GM10847 (cell line): ENCODE measurements around the gene MAP3K7.

ENCODE experiments used
- POLR2A ChIP-seq: IDR thresholded peaks from 2 replicates; pipeline ENCODE4 v1.6.1; 2011; ENCODE audit not compliant: insufficient read length; ENCODE audit errors: extremely low read depth

MAP3K7 gene

GRCh38 chr6:90586836-90587638, at the start of gene MAP3K7:
TSS of gene MAP3K7 (minus strand) at chr6:90587072. CDS start at chr6:90586883, 189 bp downstream.
- peak; percentile 78 for TF ChIP-seq POLR2A

DNA sequence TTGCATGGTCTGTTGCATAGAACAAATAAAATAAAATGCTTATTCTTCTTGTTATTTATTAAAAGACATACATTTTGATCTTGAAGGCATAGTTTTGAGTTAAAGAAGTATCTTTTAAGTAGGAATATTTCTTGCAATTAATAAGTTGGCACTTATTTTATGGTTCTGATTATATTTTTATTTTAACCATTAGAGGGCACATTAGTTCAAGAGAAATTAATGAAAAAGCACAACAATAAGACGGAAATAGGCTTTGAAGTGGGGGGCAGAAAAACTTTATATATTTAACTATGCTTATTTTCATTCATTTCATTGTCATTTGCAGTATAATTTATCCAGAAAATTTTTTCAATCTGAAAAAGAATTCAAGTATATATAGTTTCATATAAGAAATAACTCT, 44.2 kb upstream of the MAP3K7 start:
- TF ChIP-seq POLR2A: no peak

- TF ChIP-seq POLR2A: no peak
Observed at GRCh38 chr6:90621581-90621980, 34.7 kb upstream of the MAP3K7 start.

DNA sequence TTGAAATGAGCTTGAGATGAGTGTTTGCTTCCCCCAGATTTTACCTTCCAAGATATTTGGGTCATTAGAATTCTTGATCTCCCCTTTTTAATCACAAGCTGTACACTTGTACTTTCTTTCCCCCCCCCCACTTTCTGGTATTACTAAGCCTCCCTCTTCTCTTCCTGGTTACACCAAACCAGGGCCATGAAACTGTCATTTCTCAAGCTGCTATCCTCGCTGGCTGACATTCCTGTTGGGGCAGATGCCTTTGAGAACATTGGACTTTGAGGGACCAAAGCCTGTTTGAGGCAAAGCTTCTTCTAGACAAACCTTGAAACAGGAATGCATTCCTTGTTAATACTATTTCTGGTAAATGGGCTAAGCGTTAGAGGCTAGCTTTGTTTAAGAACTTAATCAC, 32.3 kb upstream of the MAP3K7 start:
- TF ChIP-seq POLR2A: no peak

DNA sequence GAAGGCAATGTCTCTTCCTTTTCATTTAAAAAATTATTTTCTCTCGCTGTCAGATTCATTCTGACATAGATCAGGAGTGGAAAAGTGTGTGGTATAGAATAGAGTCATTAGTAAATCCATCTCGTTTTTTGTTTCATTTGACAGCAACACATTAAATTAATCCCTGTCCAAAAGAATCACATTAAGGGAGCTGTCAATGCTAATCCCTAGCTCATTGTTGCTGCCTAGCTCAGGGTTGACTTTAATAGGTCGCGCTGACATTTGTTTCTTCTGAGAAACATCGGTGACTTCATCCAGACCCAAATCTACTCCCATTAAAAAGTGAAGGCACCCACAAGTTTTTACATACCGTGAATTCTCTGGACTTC, 25.4 kb upstream of the MAP3K7 start:
- no peak for TF ChIP-seq POLR2A

GRCh38 chr6:90611543-90612312, 24.9 kb upstream of the MAP3K7 start:
- TF ChIP-seq POLR2A: no peak

- TF ChIP-seq POLR2A: no peak
Observed at GRCh38 chr6:90610751-90611542, 24.1 kb upstream of the MAP3K7 start.

DNA sequence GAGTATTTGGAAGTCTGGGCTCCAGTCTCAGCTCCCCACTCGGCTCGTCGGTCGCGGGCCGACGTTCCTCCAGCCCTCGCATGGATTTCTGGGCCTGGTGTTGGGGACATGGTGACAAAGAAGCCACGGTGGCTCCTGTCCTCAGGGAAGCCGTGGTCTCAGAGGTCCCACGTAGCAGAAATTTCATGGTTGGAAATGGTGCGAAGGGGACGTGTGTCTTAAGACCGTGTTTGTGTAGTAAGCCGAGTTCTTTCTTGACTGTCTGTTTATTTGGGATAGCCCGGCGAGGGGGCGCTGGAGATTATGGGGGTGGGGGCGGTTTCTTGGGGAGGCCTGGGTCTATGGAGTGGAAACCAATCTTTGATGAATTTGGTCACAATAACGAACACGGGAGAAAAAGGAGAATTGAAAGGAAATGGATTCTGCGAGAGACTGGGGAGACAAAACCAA, 23.5 kb upstream of the MAP3K7 start:
- no peak for TF ChIP-seq POLR2A

- no peak for TF ChIP-seq POLR2A
Observed at GRCh38 chr6:90605749-90606340, 19.0 kb upstream of the MAP3K7 start.

- TF ChIP-seq POLR2A: no peak
Observed at GRCh38 chr6:90604546-90604945, 17.7 kb upstream of the MAP3K7 start.

DNA sequence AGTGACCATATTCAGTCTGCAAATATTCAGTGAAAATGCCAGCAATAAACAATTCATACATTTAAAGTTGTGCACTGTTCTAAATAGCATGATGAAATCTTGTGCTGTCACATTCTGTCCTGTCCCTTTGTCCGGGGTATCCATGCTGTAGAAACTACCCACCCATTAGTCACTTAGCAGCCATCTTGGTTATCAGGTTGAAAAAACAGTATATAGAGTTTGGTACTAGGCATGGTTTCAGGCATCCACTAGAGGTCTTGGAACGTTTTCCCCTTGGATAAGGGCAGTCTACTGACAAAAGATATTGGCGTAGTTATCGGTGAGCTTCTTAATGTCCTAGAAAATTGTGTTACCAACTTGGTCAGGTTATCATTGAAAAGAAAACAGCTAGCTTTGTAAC, 12.3 kb upstream of the MAP3K7 start:
- no peak for TF ChIP-seq POLR2A

DNA sequence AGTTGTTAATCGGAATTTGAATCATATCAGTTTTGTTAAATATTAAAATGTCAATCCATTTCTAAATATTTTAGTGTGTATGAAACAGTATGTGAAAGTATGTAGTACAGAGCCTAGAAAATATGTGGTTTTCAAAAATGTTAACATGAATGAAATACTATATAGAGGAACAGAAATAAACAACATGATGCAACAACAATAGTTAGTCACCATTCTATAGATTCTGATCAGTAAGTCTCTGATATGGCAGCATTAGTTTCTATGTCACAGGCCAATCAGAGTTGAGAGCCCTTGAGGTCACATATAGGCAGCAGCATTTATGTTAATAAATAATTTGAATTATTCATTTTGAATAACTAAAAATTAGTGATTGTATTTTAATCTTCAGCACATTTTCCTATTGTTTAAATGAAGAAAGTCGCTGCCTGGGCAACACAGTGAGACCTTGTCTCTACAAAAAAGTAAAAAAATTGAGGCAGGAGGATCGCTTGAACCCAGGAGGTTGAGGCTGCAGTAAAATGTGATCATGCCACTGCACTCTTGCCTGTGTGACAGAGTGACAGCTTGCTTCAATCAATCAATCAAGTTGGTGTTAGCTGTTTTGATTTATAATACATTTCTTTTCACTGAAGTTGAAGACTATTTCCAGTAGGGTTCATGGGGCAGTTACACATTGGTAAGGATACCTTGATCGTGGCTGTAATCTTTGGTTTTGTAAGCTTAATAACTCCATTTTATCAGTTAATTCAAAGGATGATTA, 11.5 kb upstream of the MAP3K7 start:
- no peak for TF ChIP-seq POLR2A

GRCh38 chr6:90596967-90597539, 10.2 kb upstream of the MAP3K7 start:
- no peak for TF ChIP-seq POLR2A

GRCh38 chr6:90595854-90596253, 9.0 kb upstream of the MAP3K7 start:
- no peak for TF ChIP-seq POLR2A
